B cell (primary cell): ENCODE data around the gene DNM2.

Experiments used
- CTCF ChIP-seq: fragments of 200-600 bp; IDR thresholded peaks from one replicate; pipeline ENCODE4 v1.8.0; 2022; ENCODE audit warnings: antibody characterized with exemption, mild to moderate bottlenecking
- EZH2 ChIP-seq: IDR thresholded peaks from 2 replicates; pipeline ENCODE4 v1.6.1; 2012; ENCODE audit warnings: borderline replicate concordance, low read depth, mild to moderate bottlenecking, moderate library complexity, low read length; ENCODE audit not compliant: insufficient read depth, poor library complexity, severe bottlenecking

GRCh38 chr19:10789866-10790265 is 72.0 kb downstream of the DNM2 start:
- TF ChIP-seq CTCF, result no peak
- no peak for TF ChIP-seq EZH2
